K562 (cell line): ENCODE results near the gene SMAD7. TPM values are rescaled to one million over a fixed set of nuclear protein-coding genes. Genes with fewer than 3 reads are reported as not detected.

ENCODE experiments used
- ARID1B ChIP-seq: fragments of 450-650 bp; IDR thresholded peaks from 2 replicates; pipeline ENCODE4 v1.6.1; 2016; ENCODE audit warnings: antibody characterized with exemption, mild to moderate bottlenecking, inconsistent platforms
- CBX3 ChIP-seq, 2 experiments: IDR thresholded peaks; 1 replicate in 1 of 2; 2 replicates in 1 of 2; pipeline ENCODE4 v1.6.1; 2012; ENCODE audit warnings: inconsistent platforms in 2 of 2, low read length in 2 of 2, borderline replicate concordance in 1 of 2, control low read depth in 1 of 2
- CEBPB ChIP-seq: fragments of 450-650 bp; IDR thresholded peaks from 2 replicates; pipeline ENCODE4 v1.6.1; 2016; ENCODE audit warnings: missing genetic modification characterization, missing compliant biosample characterization
- FIP1L1 ChIP-seq: fragments of 200-400 bp; formaldehyde crosslinking; IDR thresholded peaks from 2 replicates; pipeline ENCODE4 v1.6.1; 2018; ENCODE audit warnings: mild to moderate bottlenecking, low read depth, low read length; ENCODE audit not compliant: poor library complexity, severe bottlenecking
- KAT7 ChIP-seq: sonication (generic); formaldehyde crosslinking; IDR thresholded peaks from 2 replicates; pipeline ENCODE4 v1.8.0; 2022; ENCODE audit warnings: missing genetic modification reagents, mild to moderate bottlenecking, borderline replicate concordance
- MCM5 ChIP-seq: fragments of 450-650 bp; IDR thresholded peaks from 2 replicates; pipeline ENCODE4 v1.6.1; 2016; ENCODE audit warnings: low read depth
- MTA1 ChIP-seq: fragments of 450-650 bp; IDR thresholded peaks from 2 replicates; pipeline ENCODE4 v1.6.1; 2017; ENCODE audit warnings: borderline replicate concordance
- SMAD3 ChIP-seq: fragments of 450-650 bp; formaldehyde crosslinking; conservative IDR thresholded peaks from 2 replicates; pipeline ENCODE4 v1.4.0; 2020; ENCODE audit warnings: mild to moderate bottlenecking
- SMARCE1 ChIP-seq: fragments of 450-650 bp; IDR thresholded peaks from 2 replicates; pipeline ENCODE4 v1.7.1; 2016; ENCODE audit warnings: mild to moderate bottlenecking
- STAG1 ChIP-seq: sonication (generic); formaldehyde crosslinking; IDR thresholded peaks from 2 replicates; pipeline ENCODE4 v1.5.0; 2020; ENCODE audit warnings: missing genetic modification reagents, borderline replicate concordance
- TFAM ChIP-seq: fragments of 250-450 bp; sonication (Bioruptor Pico); conservative IDR thresholded peaks from 2 replicates; pipeline ENCODE4 v1.5.0; 2021; ENCODE audit warnings: mild to moderate bottlenecking, moderate library complexity
- TOE1 ChIP-seq, 2 experiments: fragments of 450-650 bp in 1 of 2; sonication (generic) in 1 of 2; formaldehyde crosslinking in 1 of 2; IDR thresholded peaks; 2 replicates each; pipeline versions ENCODE4 v1.7.1 to v1.8.0; 2016 to 2022; ENCODE audit warnings: borderline replicate concordance in 2 of 2, mild to moderate bottlenecking in 2 of 2, antibody characterized with exemption in 1 of 2, inconsistent platforms in 1 of 2, low read depth in 1 of 2, missing genetic modification reagents in 1 of 2, moderate library complexity in 1 of 2
- ZBTB2 ChIP-seq: fragments of 450-650 bp; IDR thresholded peaks from 2 replicates; pipeline ENCODE4 v1.6.1; 2016; ENCODE audit warnings: antibody characterized with exemption
- ZBTB5 ChIP-seq: fragments of 450-650 bp; IDR thresholded peaks from 2 replicates; pipeline ENCODE4 v1.6.1; 2017; ENCODE audit warnings: antibody characterized with exemption
- ZNF197 ChIP-seq: fragments of 200-800 bp; sonication (Bioruptor generic); IDR thresholded peaks from 2 replicates; pipeline ENCODE4 v1.6.1; 2016; ENCODE audit warnings: low read depth, missing genetic modification characterization, missing compliant biosample characterization
- polyA plus RNA-seq, 8 experiments: library from polyadenylated mRNA; depleted of rRNA in 4 of 8; stranded (reverse) in 5 of 8; unstranded in 3 of 8; fragments of >200 nt; fragmentation: Nextera tagmentation in 2 of 8; fragmentation: Illumina TruSeq in 1 of 8; extraction: Ambion mirVana in 2 of 8; extraction: Trizol in 1 of 8; gene quantifications; 2 replicates each; pipeline versions ENCODE4 v1.2.1 to v1.2.3, GENCODE V29; 2011 to 2014; ENCODE audit warnings: inconsistent platforms in 1 of 8, missing spikeins in 1 of 8
- total RNA-seq, 7 experiments: library from RNA; depleted of rRNA in 6 of 7; stranded (reverse); fragments of >200 nt in 6 of 7; fragmentation: Illumina TruSeq in 2 of 7; extraction: Trizol in 2 of 7; gene quantifications; 2 replicates each; pipeline versions ENCODE4 v1.2.1 to v1.2.3, GENCODE V29; 2011 to 2021; ENCODE audit warnings: low replicate concordance in 1 of 7
- TF ChIP-seq, protein P1 (sequence below): fragments of 250-450 bp; sonication (Bioruptor Pico); IDR thresholded peaks from 2 replicates; pipeline ENCODE4 v1.9.0; 2021; ENCODE audit warnings: mild to moderate bottlenecking
- TF ChIP-seq, protein P2 (sequence below): sonication (generic); formaldehyde crosslinking; IDR thresholded peaks from 2 replicates; pipeline ENCODE4 v1.8.0; 2022; ENCODE audit warnings: mild to moderate bottlenecking, missing genetic modification reagents

The SMAD7 gene
- total and polyA plus RNA-seq, 9 of the 15 experiments (the other 6 are each of a cell fraction or from before 2014, with no cell fraction given), result 0.13 to 3.0 (median 1.6) TPM

DNA sequence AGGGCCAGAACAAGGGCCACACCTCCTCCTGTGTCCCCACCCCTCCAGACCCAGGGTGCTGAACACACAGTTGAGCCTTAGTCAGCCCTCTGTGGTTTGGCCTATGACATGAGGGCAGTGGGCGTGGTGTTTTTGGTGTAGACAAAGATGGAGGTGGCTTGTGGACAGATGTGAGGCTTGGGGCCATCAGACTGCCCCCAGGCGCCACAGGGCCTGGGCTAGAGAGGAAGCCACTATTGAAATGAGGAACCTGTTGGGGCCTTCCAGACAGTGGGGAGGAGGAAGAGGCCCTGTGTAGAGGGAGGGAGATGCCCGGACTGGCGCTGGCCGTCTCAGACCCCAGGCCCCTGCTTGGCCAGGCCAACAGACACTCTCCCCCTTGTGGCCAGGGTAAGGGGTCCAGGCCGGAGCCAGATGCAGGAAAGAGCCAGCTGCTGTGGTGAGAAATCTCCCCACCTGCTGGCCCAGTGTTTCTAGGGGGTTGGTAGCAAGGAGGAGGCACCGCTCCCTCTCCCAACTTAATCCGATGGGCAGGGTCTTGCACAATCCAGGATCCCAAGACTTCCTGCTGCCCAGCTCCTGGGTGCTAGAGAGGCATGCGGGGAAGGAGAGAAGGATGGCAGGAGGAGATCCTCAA lies 53.8 kb downstream of the SMAD7 start (continued):
- TF ChIP-seq CBX3 (IDR thresholded peaks at IDR 0.05; ENCODE audit: borderline replicate concordance in 1 of 2, low read length in 2 of 2), result no peak
- TF ChIP-seq KAT7 (CRISPR knock-in tag), result no peak
- no peak for TF ChIP-seq MCM5
- TF ChIP-seq CEBPB (tag), result peak; percentile 55; the same call in 1 of the 2 replicates
- TF ChIP-seq STAG1 (CRISPR knock-in tag), result 0 out of 2 replicates have a peak, but pooled peaks have one; percentile 19
- TF ChIP-seq ZNF197, result no peak
- TF ChIP-seq SMARCE1, result no peak
- TF ChIP-seq MTA1, result no peak
- TF ChIP-seq TOE1 (IDR thresholded peaks at IDR 0.05; ENCODE audit: borderline replicate concordance), result peak; percentile 7; the same call in 1 of the 2 replicates
- TF ChIP-seq TOE1 (CRISPR knock-in tag; IDR thresholded peaks at IDR 0.05; ENCODE audit: borderline replicate concordance, low read depth), result no peak
- TF ChIP-seq, protein P1, sequence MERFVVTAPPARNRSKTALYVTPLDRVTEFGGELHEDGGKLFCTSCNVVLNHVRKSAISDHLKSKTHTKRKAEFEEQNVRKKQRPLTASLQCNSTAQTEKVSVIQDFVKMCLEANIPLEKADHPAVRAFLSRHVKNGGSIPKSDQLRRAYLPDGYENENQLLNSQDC (CRISPR knock-in tag), result no peak
- TF ChIP-seq ZBTB5, result no peak
- TF ChIP-seq ZBTB2, result no peak
- TF ChIP-seq FIP1L1, result no peak
- TF ChIP-seq, protein P2, sequence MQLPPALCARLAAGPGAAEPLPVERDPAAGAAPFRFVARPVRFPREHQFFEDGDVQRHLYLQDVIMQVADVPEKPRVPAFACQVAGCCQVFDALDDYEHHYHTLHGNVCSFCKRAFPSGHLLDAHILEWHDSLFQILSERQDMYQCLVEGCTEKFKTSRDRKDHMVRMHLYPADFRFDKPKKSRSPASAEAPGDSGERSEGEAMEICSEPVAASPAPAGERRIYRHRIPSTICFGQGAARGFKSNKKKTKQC, result no peak
- TF ChIP-seq TFAM, result no peak
- TF ChIP-seq ARID1B, result peak; percentile 58; the same call in 1 of the 2 replicates
- no peak for TF ChIP-seq SMAD3
